HepG2 (cell line): ENCODE data around the gene SLC12A5. TPM values are rescaled to one million over a fixed set of nuclear protein-coding genes. Genes with fewer than 3 reads are reported as not detected.

Source experiments
- AKNA ChIP-seq: sonication (generic); formaldehyde crosslinking; IDR thresholded peaks from 2 replicates; pipeline ENCODE4 v1.4.0; 2020; ENCODE audit warnings: missing genetic modification reagents, borderline replicate concordance
- ATAD3A ChIP-seq: sonication (generic); formaldehyde crosslinking; IDR thresholded peaks from 2 replicates; pipeline ENCODE4 v1.4.0; 2020; ENCODE audit warnings: missing genetic modification reagents
- DPF2 ChIP-seq: sonication (generic); formaldehyde crosslinking; IDR thresholded peaks from 2 replicates; pipeline ENCODE4 v1.4.0; 2020; ENCODE audit warnings: mild to moderate bottlenecking, low read depth, missing genetic modification reagents, borderline replicate concordance
- FOXM1 ChIP-seq: sonication (generic); formaldehyde crosslinking; IDR thresholded peaks from 2 replicates; pipeline ENCODE4 v1.5.0; 2020; ENCODE audit warnings: missing genetic modification reagents
- GPN1 ChIP-seq: sonication (generic); formaldehyde crosslinking; IDR thresholded peaks from 2 replicates; pipeline ENCODE4 v1.5.1; 2020; ENCODE audit warnings: missing genetic modification reagents, borderline replicate concordance
- HDAC6 ChIP-seq: fragments of 200-600 bp; sonication (generic); IDR thresholded peaks from 2 replicates; pipeline ENCODE4 v1.7.0; 2017; ENCODE audit warnings: mild to moderate bottlenecking, antibody characterized with exemption, low read length, low read depth
- KAT2B ChIP-seq: fragments of 150-350 bp; IDR thresholded peaks from 2 replicates; pipeline ENCODE4 v1.6.1; 2014; ENCODE audit warnings: low read depth, low read length, borderline replicate concordance
- NBN ChIP-seq: fragments of 450-650 bp; conservative IDR thresholded peaks from 2 replicates; pipeline ENCODE4 v1.6.1; 2017
- NKX3-1 ChIP-seq: sonication (generic); formaldehyde crosslinking; IDR thresholded peaks from 2 replicates; pipeline ENCODE4 v1.5.0; 2020; ENCODE audit warnings: missing genetic modification reagents
- PTBP1 ChIP-seq: fragments of 200-400 bp; formaldehyde crosslinking; IDR thresholded peaks from 2 replicates; pipeline ENCODE4 v1.6.1; 2018; ENCODE audit warnings: low read length, low read depth; ENCODE audit not compliant: poor library complexity, severe bottlenecking
- TAF1 ChIP-seq: sonication (generic); formaldehyde crosslinking; IDR thresholded peaks from 2 replicates; pipeline ENCODE4 v1.4.0; 2020; ENCODE audit warnings: missing genetic modification reagents
- TCF7L2 ChIP-seq: IDR thresholded peaks from 2 replicates; pipeline ENCODE4 v1.6.1; 2011; ENCODE audit warnings: mild to moderate bottlenecking, low read depth, low read length, moderate library complexity
- THRA ChIP-seq: sonication (generic); formaldehyde crosslinking; IDR thresholded peaks from 2 replicates; pipeline ENCODE4 v1.4.0; 2020; ENCODE audit warnings: missing genetic modification reagents, borderline replicate concordance
- THYN1 ChIP-seq: sonication (generic); formaldehyde crosslinking; IDR thresholded peaks from 2 replicates; pipeline ENCODE4 v1.8.1; 2023; ENCODE audit warnings: low read depth, mild to moderate bottlenecking, moderate library complexity, missing genetic modification reagents, borderline replicate concordance
- TOPORS ChIP-seq: sonication (generic); formaldehyde crosslinking; IDR thresholded peaks from 2 replicates; pipeline ENCODE4 v1.8.0; 2023; ENCODE audit warnings: mild to moderate bottlenecking, missing genetic modification reagents
- ZNF101 ChIP-seq: sonication (generic); formaldehyde crosslinking; IDR thresholded peaks from 2 replicates; pipeline ENCODE4 v1.4.0; 2020; ENCODE audit warnings: mild to moderate bottlenecking, low read depth, missing genetic modification reagents, borderline replicate concordance
- ZNF549 ChIP-seq: sonication (generic); formaldehyde crosslinking; IDR thresholded peaks from 2 replicates; pipeline ENCODE4 v1.5.0; 2020; ENCODE audit warnings: missing genetic modification reagents
- ZNF556 ChIP-seq: sonication (generic); formaldehyde crosslinking; IDR thresholded peaks from 2 replicates; pipeline ENCODE4 v1.4.0; 2020; ENCODE audit warnings: mild to moderate bottlenecking, missing genetic modification reagents, borderline replicate concordance
- ZNF713 ChIP-seq: sonication (generic); formaldehyde crosslinking; IDR thresholded peaks from 2 replicates; pipeline ENCODE4 v1.4.0; 2020; ENCODE audit warnings: mild to moderate bottlenecking, missing genetic modification reagents
- ZSCAN12 ChIP-seq: sonication (generic); formaldehyde crosslinking; IDR thresholded peaks from 2 replicates; pipeline ENCODE4 v1.9.0; 2021; ENCODE audit warnings: mild to moderate bottlenecking, missing genetic modification reagents
- polyA plus RNA-seq, 8 experiments: library from polyadenylated mRNA; depleted of rRNA in 3 of 8; stranded (reverse) in 7 of 8; unstranded in 1 of 8; fragments of >200 nt; fragmentation: Illumina TruSeq in 4 of 8; extraction: Trizol in 4 of 8; gene quantifications; 2 replicates each; pipeline versions ENCODE4 v1.2.1 to v1.2.3, GENCODE V29; 2011 to 2016; ENCODE audit warnings: low read depth in 4 of 8, missing spikeins in 1 of 8, mixed read lengths in 1 of 8; ENCODE audit not compliant: insufficient read depth in 1 of 8
- total RNA-seq, 5 experiments: library from RNA; depleted of rRNA; stranded (reverse); fragments of >200 nt; fragmentation: Illumina TruSeq; extraction: Trizol; gene quantifications; 2 replicates each; pipeline ENCODE4 v1.2.3, GENCODE V29; 2016; ENCODE audit warnings: low read depth in 1 of 5
- TF ChIP-seq, protein P1 (sequence below): IDR thresholded peaks from 2 replicates; pipeline ENCODE4 v1.6.1; 2016; ENCODE audit warnings: missing compliant biosample characterization, missing genetic modification reagents, borderline replicate concordance

SLC12A5 gene
- total and polyA plus RNA-seq, 2 of the 13 experiments (the other 11 are each of a cell fraction or from before 2014, with no cell fraction given) = 4.3 to 5.4 TPM

DNA sequence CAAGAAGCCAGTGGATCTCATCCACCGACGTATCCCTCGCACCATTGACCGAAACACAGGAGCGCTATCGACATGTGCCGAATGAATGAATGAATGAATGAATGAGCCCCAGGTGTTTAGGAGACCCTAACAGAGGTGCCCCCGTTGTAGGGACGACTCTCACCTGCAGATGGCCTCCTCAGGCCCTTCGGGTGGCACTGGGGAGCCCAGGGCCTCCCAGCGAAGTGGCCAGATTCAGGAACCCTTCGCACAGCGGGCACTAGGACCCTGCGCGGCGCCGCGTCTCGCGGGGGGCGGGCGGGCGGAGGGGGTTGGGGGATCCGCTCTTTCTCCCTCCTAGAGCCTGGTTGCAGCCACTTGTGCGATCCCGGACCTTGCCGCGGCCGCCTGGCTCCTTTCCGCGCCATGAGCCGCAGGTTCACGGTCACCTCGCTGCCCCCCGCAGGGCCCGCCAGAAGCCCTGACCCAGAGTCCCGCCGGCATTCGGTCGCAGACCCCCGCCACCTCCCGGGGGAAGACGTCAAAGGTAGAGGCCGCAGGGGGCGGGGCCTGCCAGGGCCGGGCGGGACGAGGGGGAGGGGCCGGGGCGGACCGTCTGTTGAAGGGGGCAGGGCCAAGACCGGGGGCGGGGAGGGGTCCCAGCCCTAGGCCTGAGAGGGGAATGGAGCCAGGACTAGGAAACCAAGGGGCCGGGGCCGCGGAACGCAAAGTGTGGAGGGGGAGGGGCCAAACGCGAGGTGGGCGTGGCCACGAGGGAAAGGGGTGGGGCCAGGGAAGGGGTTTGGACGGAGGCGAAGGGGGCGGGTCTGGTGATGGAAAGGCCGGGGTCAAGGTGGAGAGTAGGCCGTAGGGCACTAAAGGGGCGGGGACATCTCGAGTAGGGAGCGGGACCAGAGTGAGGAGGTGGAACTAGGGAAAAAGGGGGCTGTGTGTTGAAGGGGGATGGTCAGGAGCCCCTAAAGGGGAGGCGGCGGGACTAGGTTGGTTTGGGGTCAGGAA is 7.4 kb upstream of the SLC12A5 start (continued):
- TF ChIP-seq AKNA (CRISPR knock-in tag) (no peak), TOPORS (CRISPR knock-in tag) (0 out of 2 replicates have a peak, but pooled peaks have one; percentile 32), ZSCAN12 (CRISPR knock-in tag) (no peak), NBN (no peak), HDAC6 (no peak), KAT2B (no peak), ZNF549 (CRISPR knock-in tag) (no peak), FOXM1 (CRISPR knock-in tag) (no peak), THRA (no peak), PTBP1 (no peak), ZNF713 (CRISPR knock-in tag) (no peak), ZNF101 (CRISPR knock-in tag) (0 out of 2 replicates have a peak, but pooled peaks have one; percentile 65), GPN1 (CRISPR knock-in tag) (no peak), TAF1 (CRISPR knock-in tag) (0 out of 2 replicates have a peak, but pooled peaks have one; percentile 29), THYN1 (CRISPR knock-in tag) (no peak), DPF2 (no peak), TCF7L2 (no peak), ZNF556 (peak; percentile 56; the same call in 1 of the 2 replicates), NKX3-1 (CRISPR knock-in tag) (no peak), ATAD3A (CRISPR knock-in tag) (0 out of 2 replicates have a peak, but pooled peaks have one; percentile 5)
- TF ChIP-seq, protein P1, sequence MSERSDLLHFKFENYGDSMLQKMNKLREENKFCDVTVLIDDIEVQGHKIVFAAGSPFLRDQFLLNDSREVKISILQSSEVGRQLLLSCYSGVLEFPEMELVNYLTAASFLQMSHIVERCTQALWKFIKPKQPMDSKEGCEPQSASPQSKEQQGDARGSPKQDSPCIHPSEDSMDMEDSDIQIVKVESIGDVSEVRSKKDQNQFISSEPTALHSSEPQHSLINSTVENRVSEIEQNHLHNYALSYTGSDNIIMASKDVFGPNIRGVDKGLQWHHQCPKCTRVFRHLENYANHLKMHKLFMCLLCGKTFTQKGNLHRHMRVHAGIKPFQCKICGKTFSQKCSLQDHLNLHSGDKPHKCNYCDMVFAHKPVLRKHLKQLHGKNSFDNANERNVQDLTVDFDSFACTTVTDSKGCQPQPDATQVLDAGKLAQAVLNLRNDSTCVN (CRISPR knock-in tag) = no peak
